OCI-LY7 (cell line): ENCODE measurements around the gene PDILT. TPM values are rescaled to one million over a fixed set of nuclear protein-coding genes. Genes with fewer than 3 reads are reported as not detected.

Experiments
- BruUV-seq: library from RNA; stranded (reverse); fragments of 400-500 nt; replicated peaks from 2 replicates; lab custom pipeline; 2021; lab: Mats Ljungman, UMichigan
- CTCF ChIA-PET: fragments of 300-600 bp; sonication (Branson Sonifier 250); formaldehyde crosslinking; loops from one replicate; lab custom pipeline; 2022; ENCODE audit warnings: antibody characterized with exemption; ENCODE audit not compliant: unreplicated experiment; lab: Charles Lee
- POLR2A ChIA-PET: fragments of 300-600 bp; sonication (Branson Sonifier 250); formaldehyde crosslinking; loops from one replicate; lab custom pipeline; 2022; ENCODE audit warnings: antibody characterized with exemption; lab: Charles Lee
- DNase-seq: peaks from one replicate; pipeline ENCODE4 v3.0.0-alpha.2; 2015; ENCODE audit warnings: low spot score
- H2AFZ ChIP-seq: fragments of 200-600 bp; sonication (generic), shearing (Covaris generic); 2 replicates; pipeline ENCODE4 v1.6.1; 2014; ENCODE audit warnings: mild to moderate bottlenecking, antibody characterized with exemption, low read length, moderate library complexity
- H3K27ac ChIP-seq: fragments of 200-600 bp; sonication (generic); 2 replicates; pipeline ENCODE4 v1.5.1; 2014; ENCODE audit warnings: mixed run types, low read depth, mild to moderate bottlenecking, moderate library complexity, low read length, inconsistent platforms; ENCODE audit not compliant: poor library complexity, severe bottlenecking
- H3K36me3 ChIP-seq: fragments of 200-600 bp; sonication (generic); 2 replicates; pipeline ENCODE4 v1.6.1; 2014; ENCODE audit warnings: mild to moderate bottlenecking, antibody characterized with exemption, low read length, moderate library complexity, mixed read lengths; ENCODE audit not compliant: insufficient read depth
- H3K4me1 ChIP-seq: fragments of 200-600 bp; sonication (generic); 2 replicates; pipeline ENCODE4 v1.5.1; 2014; ENCODE audit warnings: mild to moderate bottlenecking, low read length; ENCODE audit not compliant: insufficient read depth, poor library complexity, severe bottlenecking
- H3K4me2 ChIP-seq: fragments of 200-600 bp; sonication (generic); 2 replicates; pipeline ENCODE4 v1.6.1; 2014; ENCODE audit warnings: mild to moderate bottlenecking, low read length
- H3K4me3 ChIP-seq: fragments of 200-600 bp; sonication (generic); 2 replicates; pipeline ENCODE4 v1.5.1; 2014; ENCODE audit warnings: mild to moderate bottlenecking, low read depth, low read length; ENCODE audit not compliant: poor library complexity, severe bottlenecking
- H3K79me2 ChIP-seq: fragments of 200-600 bp; sonication (generic); 2 replicates; pipeline ENCODE4 v1.6.1; 2016; ENCODE audit warnings: low read depth, mild to moderate bottlenecking, low read length, moderate library complexity, mixed read lengths; ENCODE audit not compliant: insufficient read depth
- H3K9me2 ChIP-seq: fragments of 200-600 bp; sonication (generic); 2 replicates; pipeline ENCODE4 v1.6.1; 2016; ENCODE audit warnings: mild to moderate bottlenecking, low read length, mixed read lengths; ENCODE audit not compliant: insufficient read depth
- H3K9me3 ChIP-seq: fragments of 200-600 bp; sonication (generic); 2 replicates; pipeline ENCODE4 v1.6.1; 2014; ENCODE audit warnings: mild to moderate bottlenecking, mixed run types, low read length, mixed read lengths
- H4K20me1 ChIP-seq: fragments of 200-600 bp; sonication (generic); 2 replicates; pipeline ENCODE4 v1.6.1; 2014; ENCODE audit warnings: mild to moderate bottlenecking, antibody characterized with exemption, low read length, moderate library complexity, mixed read lengths; ENCODE audit not compliant: insufficient read depth
- CTCF ChIP-seq: fragments of 200-600 bp; sonication (generic); conservative IDR thresholded peaks from 2 replicates; pipeline ENCODE4 v1.5.1; 2014; ENCODE audit warnings: mild to moderate bottlenecking, antibody characterized with exemption, low read length, moderate library complexity, mixed read lengths
- EZH2phosphoT487 ChIP-seq: fragments of 200-600 bp; sonication (generic); IDR thresholded peaks from 2 replicates; pipeline ENCODE4 v1.6.1; 2018; ENCODE audit warnings: low read depth, borderline replicate concordance, mild to moderate bottlenecking, mixed run types, antibody characterized with exemption, low read length, moderate library complexity, mixed read lengths
- intact Hi-C: fragments of 100-400 bp; cut with micrococcal nuclease; formaldehyde crosslinking; loops from one replicate; pipeline ENCODE4 v1.10.0; 2022; ENCODE audit not compliant: unreplicated experiment
- total RNA-seq, 2 experiments: library from RNA; depleted of rRNA in 1 of 2; stranded (reverse); fragments of >200 nt in 1 of 2; shearing (Covaris generic) in 1 of 2; gene quantifications; 2 replicates each; pipeline ENCODE4 v1.2.3, GENCODE V29; 2014 to 2022

Gene PDILT
- total RNA-seq, 2 experiments from 2014 or later: not detected

GRCh38 chr16:20397468-20398074, 7.0 kb downstream of the PDILT start:
- Histone ChIP-seq H3K9me2 (no peaks in the 10 kb centered on the region), H3K4me3 (no peak overlapping the region), H3K79me2 (no peaks in the 10 kb centered on the region), H3K36me3 (no peaks in the 10 kb centered on the region), H3K27ac (no peak overlapping the region), H3K9me3 (no peaks in the 10 kb centered on the region), H3K4me1 (no peaks in the 10 kb centered on the region), H2AFZ (no peak overlapping the region), H4K20me1 (no peaks in the 10 kb centered on the region), H3K4me2 (no peak overlapping the region)
- TF ChIP-seq CTCF: no peak
- no peak for DNase-seq
- intact Hi-C loops: no loop called here
- no TSS peak for BruUV-seq
- ChIA-PET CTCF (no interaction called here), POLR2A (no interaction called here)

- no peak overlapping the region for H2AFZ ChIP-seq
- H3K79me2 ChIP-seq: no peaks in the 10 kb centered on the region
- TF ChIP-seq EZH2phosphoT487 (no peak), CTCF (no peak)
- no peaks in the 10 kb centered on the region for H3K4me1 ChIP-seq
- no peaks in the 10 kb centered on the region for H3K36me3 ChIP-seq
- H3K9me3 ChIP-seq: no peaks in the 10 kb centered on the region
- no peak for DNase-seq
- BruUV-seq: no TSS peak
- no peaks in the 10 kb centered on the region for H4K20me1 ChIP-seq
- intact Hi-C loops: no loop called here
- no peak overlapping the region for H3K4me3 ChIP-seq
- CTCF ChIA-PET: no interaction called here
- H3K4me2 ChIP-seq: no peak overlapping the region
- POLR2A ChIA-PET: no interaction called here
- no peak overlapping the region for H3K27ac ChIP-seq
- H3K9me2 ChIP-seq: no peaks in the 10 kb centered on the region
Observed at GRCh38 chr16:20396846-20397467, 7.6 kb downstream of the PDILT start.

- Histone ChIP-seq H3K9me2 (no peaks in the 10 kb centered on the region), H3K4me3 (no peak overlapping the region), H3K27ac (no peak overlapping the region), H3K36me3 (no peaks in the 10 kb centered on the region), H4K20me1 (no peaks in the 10 kb centered on the region), H3K4me2 (no peak overlapping the region), H3K79me2 (no peaks in the 10 kb centered on the region), H3K4me1 (no peaks in the 10 kb centered on the region), H2AFZ (no peak overlapping the region), H3K9me3 (no peaks in the 10 kb centered on the region)
- ChIA-PET POLR2A (no interaction called here), CTCF (no interaction called here)
- TF ChIP-seq EZH2phosphoT487 (no peak), CTCF (no peak)
- intact Hi-C loops: no loop called here
- BruUV-seq: no TSS peak
- DNase-seq: no peak
Observed at GRCh38 chr16:20395946-20396345, 8.6 kb downstream of the PDILT start.
